Bone marrow (tissue), 2 donors: ENCODE measurements around the gene SSBP4.

ENCODE experiments used
- DNase-seq, 2 donors: peaks; one replicate each; lab custom pipeline; 2025; lab: John Stamatoyannopoulos, UW

SSBP4 gene

DNA sequence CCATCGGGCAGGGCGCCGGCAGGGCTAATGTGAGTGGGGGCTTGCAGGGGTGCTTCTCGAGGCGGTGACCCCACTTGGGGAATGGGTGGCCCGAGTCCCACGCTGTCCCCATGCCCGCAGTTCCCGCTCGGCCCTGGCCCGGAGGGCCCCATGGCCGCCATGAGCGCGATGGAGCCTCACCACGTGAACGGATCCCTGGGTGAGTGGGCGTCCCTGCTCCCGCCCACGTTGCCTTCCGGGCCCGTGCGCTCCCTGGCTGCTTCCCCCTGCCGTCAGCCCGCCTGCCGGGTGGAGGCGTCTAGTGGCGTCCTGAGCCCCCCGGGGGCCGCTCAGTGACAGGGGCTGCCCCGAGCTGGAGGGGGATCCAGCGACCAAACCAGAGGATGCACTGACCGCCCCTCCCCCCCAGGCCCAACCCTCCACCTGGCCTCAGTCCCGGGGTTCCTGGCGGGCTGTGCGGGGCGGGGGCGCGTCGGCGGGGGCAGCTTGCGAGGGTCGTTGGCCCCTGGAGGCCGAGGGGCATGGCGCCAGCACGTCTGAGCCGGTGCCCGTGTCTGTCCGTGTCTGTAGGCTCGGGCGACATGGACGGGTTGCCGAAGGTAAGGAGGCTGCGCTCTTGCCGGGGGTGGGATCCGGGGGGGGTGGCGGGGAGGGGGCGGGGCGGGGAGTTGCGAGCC, 14.0 kb downstream of the SSBP4 start:
- DNase-seq = no peak

DNA sequence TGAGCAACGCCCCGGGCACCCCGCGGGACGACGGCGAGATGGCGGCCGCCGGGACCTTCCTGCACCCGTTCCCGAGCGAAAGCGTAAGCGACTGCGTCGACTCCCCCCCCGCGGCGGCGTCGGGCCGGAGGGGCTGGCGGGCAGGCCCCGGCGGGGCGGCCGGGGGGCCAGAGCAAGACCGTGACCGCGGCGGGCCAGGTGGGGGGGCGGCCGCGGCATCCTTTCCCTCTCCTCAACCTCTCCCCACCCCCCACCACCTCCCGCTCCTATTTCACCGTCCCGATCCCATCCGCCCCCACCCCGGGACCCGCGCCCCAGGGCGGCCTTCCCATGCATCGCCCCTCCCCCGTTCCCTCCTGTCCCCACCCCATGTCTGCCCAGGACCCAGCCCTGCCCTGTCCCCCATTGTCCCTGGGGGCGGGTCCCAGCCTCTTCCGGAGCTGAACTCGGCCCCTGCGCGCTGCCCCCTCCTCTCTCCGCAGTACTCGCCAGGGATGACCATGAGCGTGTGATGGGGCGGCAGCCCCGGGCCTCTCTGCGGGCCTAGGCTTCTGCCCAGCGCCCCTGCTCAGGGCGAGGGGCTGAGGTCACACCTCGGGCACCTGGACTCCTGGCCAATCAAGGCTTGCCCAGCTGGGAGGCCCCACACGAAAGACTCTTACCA, 14.7 kb downstream of the SSBP4 start:
- DNase-seq = no peak

DNA sequence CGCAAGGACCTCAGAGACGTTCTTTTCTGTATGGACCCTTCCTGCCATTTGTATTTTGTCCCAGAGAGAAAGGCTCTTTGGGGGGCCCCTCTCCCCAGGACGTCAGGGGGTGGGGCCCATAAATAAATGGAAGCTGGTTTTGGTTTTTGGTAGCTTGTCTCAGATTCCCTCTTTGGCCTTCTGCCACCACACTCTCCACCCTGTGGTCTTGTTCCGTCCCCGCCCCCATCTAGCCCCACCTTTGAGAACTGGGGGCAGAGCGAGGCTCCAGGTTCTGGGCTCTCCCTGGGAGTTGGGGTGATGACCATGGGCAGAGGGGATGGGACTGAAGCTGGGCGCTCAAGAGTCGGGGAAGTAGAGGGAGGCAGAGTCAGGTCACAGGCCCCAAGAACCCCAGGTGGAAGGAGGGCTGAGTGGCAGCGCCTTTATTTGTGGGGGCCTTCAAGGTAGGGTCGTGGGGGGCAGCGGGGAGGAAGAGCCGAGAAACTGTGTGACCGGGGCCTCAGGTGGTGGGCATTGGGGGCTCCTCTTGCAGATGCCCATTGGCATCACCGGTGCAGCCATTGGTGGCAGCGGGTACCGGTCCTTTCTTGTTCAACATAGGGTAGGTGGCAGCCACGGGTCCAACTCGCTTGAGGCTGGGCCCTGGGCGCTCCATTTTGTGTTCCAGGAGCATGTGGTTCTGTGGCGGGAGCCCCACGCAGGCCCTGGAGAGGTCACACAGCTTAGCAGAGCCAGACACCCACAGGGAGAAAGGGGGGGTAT, 15.4 kb downstream of the SSBP4 start:
- DNase-seq = no peak

DNA sequence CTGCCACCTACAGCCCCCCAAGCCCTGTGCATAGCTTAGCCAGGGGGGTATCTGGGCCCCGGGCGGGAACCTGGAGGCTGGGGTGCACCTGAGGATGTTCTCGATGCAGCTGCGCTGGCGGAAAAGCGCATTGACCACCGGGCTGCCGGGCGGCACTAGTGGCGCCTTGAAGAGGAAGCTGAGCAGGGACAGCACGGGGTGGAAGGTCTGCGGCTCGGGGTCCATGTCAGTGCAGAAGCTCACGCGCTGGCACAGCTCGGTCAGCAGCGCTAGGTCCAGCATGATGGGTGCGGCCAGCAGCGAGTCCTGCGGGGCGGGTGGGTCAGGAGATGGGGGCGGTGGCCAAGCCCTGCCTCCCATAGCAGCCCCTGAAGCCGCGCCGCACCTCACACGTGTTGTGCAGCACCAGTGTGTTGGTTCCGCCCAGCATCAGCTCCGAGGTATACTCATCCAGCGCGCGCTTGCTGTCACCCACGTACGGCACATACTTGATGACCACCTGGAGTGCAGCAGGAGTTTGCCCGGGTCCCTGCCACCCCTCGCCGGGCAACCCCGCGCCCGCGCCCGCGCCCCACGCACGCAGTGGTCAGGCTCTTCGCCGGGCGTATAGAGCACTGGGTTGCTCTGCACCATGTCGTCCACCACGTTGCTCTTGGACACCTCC, 16.1 kb downstream of the SSBP4 start:
- no peak for DNase-seq

DNA sequence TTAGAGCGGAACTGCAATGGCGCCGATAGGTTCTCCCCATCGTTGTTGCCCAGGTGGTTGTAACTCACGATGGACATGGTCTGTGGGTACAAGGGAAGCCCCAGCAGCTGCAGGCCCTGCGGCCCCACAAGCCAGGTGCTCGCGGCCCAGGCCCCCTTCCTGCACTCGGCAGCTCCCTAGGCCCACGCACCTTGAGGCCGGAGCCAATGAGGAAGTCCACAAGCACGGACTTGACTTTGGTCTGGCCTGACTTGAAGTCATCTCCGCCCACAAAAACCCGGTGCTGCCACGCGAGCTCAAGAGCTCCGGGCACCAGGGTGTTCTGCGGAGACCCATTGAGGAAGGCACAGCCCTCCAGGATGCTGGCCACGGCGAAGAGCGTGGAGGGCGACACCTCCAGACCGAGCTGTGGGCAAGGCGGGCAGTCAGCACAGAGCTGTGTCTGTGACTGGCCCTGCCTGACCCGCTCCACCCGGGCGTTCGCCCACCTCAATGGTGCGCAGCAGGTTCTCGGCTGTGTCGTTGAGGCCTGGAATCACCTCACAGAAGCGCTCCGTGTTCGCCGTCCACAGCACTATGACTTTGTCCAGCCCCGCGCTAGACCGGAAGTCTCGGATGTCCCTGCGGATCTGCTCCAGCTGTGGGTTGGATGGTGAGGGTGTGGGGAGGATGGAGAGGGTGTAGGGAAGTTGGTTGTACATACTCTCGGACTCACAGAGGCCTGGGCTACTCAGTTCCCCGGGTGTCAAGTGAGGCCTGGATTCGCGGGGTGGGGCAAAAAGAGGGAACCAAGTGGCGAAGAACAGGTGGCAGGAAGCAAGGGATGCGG, 16.9 kb downstream of the SSBP4 start:
- DNase-seq = no peak

DNA sequence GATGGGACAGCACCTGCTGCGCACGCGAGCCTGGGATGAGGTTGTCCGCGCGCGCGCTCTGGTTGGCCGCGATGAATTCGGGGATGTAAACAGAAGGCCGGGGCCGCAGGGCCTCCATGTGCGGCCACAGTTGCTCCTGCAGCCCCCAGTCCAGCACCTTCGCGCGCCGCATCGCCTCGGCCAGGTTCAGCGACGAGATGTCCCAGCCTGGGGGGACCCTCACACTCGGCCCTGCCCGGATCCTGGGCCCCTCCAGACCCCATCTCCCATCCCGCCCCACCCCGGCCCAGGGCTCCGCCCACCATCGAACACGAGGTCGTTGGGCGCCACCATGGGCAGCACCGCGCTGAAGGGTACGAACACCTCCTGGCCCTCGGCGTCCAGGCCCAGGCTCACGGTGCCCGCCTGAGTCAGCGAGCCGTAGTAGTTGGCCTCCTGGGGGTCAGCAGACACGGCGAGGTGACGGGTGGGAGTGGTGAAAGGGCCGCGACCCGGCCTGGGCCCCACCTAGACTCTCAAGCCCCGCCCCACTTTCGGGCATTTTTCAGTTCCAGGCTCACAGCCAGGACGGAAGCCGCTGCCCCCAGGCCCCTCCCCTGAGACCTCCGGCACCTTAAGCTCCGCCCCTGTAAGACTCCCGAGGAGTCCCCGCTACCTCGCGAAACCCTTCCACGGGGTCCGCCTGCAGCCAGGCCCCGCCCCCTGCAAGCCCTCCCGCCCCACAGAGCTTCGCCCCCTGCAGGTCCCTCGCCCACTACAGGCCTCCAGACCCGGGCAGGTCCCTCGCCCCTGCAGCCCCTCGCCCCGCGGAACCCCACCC, 17.7 kb downstream of the SSBP4 start:
- peak in 1 of 2 donors; percentile 69 for DNase-seq

DNA sequence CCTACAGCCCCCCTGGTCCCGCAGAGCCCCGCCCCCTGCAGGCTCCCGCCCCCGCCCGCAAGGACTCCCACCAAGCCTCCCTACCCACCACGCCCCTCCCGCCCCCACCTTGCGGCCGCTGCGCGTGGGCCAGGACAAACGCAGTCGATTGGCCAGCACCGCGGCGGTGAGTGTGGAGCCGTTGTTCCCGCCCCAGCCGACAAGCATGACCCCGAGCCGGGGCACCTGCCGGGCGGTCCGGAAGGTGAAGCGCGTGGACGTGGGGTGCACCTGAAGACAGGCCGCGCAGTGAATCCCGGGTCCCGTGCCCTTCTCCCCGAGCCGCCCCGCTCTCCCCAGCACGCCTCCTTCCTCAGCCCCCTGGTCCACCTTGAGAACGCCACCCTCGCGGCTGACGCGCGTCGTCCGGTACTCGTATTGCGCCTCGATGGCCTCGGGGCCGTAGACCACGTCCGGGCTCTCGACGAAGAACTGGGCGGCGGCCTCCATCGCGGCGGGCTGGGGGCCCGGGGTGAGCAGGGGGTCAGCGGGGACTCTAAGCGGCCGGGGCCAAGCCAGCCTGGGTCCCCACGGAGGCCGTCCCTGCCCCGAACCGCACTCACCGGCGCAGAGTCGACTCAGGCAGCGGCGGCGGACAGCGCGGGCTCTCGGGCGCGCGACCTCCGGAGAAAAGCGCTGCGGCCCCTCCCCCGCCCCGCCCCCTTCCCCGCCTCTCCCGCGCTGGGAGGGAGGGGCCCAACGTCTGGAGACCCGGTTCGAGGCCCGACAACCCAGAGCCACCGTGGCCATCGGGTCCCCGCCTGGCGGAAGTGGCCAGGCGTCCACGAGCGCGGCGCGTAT, 18.5 kb downstream of the SSBP4 start, which contains the start of gene ISYNA1:
TSS of gene ISYNA1 (minus strand) at position 643 of the 840 bp plus-strand sequence. CDS start at position 489, 154 bp downstream.
- peak in 1 of 2 donors; percentile 21 for DNase-seq

DNA sequence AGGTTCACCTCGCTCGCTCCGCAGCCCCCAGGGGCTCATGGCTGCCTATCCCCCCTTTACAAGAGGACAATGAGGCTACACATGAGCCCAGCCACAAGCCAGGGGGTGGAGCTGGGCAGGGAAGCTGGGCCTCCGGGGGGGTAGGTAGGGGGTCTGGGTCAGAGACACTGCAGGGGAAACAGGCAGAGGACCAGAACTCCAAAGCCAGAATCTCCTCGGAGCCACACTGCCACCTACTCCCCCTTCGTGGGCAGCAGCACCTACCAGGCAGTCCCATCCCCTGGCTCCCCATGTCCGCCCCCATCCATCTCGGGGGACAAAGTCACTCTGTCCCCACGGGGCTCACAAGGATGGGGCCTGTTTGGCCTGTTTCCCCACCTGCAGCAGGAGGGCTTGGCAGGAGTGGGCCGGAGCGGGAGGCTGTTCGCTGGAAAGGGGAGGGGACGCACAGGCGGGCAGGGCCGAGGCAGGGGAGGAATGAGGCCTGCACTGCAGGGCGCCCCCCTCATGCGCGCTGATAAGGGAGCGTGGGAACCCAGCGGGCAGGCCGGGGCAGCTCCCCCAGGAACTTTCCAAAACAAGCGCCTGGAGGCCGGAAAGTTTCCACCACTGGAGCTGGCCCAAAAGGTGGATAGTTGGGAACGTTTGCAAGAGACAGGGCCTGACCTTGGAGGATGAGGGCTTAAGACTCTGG, 19.3 kb downstream of the SSBP4 start:
- no peak for DNase-seq

DNA sequence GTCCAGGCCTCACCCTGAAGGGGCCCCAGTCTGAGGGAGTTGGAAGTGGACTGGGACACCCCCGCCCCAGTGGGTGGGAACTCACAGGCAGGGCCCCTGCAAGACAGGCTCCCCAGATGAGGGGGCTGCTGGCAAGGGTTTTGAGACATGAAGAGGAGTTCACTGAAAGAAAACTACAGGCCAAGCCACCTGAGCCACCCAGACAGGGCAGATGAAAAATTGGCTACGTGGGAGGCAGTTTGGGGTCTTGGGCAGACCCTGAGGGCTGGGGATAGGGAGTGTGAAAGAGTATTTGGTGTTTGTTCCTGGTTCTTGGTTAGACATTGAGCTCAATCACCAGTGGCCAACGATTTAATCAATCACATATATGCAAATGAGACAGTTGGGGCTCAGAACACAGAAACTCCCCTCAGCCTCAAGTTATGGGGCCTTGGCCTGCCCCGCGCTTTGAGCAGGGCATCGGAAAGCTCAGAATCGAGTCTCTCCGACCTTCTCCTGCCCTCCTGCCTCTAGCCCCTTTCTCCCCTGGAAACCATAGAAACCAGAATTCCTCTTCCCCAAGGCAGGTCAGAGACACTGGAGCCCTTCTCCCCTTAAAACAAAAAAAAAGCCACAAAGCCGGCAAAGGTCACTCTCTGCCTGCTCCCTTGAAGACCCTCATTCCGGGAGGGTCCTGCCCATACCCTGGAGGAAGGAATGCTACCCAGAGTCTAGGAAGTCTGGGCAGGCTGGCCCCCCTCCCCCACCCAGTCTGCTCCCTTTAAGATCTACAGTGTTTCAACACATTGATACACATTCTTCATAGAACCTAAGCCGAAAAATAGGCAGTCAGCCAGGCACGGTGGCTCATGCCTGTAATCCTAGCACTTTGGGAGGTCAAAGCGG, 20.1 kb downstream of the SSBP4 start:
- DNase-seq = no peak

DNA sequence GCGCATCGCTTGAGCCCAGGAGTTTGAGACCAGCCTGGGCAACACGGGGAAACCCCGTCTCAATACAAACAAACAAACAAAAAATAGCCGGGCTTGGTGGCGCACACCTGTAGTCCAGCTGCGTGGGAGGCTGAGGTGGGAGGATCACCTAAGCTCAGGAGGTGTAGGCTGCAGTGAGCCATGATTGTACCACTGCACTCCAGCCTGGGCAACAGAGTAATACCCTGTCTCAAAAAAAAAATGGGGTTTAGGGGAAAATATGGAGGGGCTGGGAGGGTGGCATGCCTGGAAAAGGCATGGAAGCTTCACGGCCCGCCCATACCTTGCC, 20.7 kb downstream of the SSBP4 start:
- no peak for DNase-seq

DNA sequence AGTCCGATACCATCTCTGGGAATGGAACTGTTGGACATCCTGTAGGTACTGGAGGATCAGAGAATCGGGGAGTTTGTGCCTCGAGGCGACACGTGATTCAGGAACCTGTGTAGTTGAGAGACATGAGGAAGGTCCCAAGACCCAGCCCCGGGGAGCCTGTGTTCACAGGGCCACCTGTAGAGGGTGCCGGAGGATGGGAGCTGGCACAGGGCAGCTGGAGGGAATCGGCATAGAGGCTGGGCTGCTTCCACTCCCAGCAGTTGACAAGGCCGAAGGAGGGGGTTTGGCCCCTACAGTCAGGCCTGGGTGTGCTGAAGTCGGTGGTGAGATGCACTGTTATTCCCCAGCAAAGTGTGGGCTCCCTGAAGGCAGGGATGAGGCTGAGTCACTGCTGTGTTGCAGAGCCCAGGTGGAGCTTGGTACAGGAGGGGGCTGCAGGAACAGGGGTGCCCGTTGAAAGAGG, 21.2 kb downstream of the SSBP4 start:
- no peak for DNase-seq

DNA sequence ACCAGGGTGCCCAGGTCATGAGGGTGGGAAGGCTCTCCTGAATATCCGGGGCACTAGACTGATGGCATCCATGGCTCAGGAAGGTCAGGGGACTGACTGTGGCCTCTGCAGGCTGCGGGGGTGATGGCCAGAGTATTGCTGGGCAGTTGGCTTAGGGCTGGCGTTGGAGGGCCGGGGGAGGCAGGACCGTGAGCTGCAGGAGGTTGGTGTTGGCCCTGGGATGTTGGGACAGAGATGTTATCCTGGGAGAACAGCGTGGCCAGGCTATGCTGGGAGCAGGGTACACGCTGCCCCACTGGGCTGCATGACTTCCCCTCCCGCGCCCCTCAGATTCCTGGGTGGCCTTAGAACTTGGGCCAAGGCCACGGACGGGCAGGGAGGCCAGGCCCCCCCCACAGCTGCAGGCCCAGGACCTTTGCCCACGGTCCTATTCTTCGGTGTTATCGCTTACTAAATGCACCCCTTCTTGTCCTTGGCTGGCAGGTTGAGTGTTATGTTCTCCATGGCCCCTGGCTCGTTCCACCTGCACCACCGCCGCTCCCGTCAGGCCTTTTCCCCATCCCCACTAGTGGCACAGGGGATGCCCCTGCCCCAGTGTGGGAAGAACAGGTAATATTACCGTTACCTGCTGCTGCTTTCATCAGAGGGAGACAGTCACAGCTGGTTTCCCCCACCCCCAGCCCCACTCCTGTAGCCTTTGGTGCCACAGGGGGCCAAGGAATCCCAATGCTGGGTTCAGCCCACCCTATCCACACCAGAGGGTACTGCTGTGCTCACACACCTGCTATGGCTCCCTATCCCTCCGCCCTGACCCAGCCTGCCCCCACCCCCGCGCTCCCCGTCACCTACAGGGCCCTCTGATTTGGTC, 22.0 kb downstream of the SSBP4 start:
- DNase-seq = peak in 1 of 2 donors; percentile 9

DNA sequence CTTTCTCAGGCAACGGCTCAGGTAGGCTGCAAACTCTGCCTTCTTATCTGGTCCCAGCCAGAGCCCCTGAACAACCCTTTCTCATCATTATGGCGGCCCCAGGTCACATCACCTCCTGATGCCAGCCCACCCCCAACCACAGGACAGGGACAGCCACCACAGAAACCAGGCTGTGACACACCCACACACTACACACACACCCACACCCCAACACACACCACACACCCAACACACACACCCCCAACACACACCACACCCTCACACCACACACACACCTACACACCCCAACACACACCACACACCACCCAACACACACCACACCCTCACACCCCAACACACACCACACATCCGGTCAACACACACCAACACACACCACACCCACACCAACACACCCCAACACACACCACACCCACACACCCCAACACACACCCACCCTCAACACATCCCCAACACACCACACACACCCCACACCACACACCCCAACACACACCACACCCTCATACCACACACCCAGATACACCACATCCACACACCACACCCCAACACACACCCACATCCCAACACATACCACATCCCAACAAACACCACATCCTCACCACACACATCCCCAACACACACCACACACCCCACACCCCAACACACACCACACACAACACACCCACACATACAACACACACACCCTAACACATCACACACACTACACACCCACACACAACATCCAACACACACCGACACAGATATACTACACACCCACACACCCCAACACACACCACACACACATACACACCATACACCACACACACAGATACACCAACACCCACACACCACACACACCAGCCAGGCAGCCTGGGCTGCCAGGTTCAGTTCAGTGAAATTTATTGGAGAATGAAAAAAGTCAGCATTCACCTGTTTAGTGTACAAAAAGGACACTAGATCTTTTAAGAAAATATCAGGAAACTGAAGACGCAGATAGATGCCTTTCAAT, 22.9 kb downstream of the SSBP4 start:
- DNase-seq = no peak

DNA sequence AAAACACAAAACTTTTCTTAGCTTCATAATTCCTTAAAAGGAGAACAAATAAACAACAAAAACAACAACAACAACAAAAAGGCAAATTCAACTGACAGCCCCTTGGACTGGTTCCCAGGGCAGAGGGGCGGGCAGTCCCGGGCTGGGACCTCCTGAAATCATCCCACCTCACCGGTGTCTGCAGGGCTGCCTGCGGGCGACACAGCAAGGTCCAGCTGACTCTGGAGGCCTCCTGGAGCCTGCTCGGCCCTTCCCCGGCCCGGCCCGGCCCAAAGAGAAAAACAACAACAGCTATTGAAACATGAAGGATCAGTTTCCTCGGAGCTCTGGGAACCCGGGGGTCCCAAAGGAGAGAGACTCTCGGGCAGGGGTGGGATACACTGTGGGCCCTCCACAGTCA, 23.7 kb downstream of the SSBP4 start:
- DNase-seq = no peak

DNA sequence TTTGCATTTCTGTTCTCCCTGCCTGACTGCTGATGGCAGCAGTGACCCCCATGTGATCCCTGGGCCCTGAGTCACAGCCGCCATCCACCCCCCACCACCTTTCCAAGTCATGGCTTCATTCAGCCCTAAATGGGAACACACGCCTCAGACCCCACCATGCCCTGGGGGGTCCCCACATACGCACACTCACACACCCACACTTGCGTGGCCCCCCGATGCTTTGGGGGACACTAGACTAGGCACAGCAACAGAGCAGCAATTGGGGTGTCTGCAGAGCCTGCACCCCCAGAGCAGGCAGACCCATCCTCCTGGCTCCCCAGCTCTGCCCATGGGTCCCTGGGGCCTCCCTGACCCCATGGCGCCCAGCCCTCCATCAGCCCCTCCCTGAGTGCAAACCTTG, 24.2 kb downstream of the SSBP4 start:
- DNase-seq = no peak

DNA sequence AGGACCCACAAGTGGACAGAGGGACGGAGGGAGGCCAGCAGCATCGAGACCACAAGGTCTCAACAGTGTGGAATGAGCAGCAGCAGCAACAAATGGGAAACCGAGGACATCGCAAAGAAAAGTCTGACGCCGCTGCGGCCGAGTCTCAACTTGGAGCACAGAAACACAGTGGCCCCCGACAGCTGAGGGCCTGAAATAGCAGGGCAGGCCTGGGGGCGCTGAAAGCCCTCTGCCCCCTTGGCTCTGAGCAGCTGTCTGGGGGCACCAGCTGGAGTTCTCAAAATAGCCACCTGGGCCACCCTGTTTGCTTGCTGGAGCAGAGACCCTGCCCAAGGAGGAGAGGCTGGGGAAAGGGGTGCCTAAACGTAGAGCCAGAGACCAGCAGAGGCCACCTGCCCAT, 24.6 kb downstream of the SSBP4 start:
- no peak for DNase-seq
